Keratinocyte (primary cell): Measurements from ENCODE around the gene RAE1. TPM values are rescaled to one million over a fixed set of nuclear protein-coding genes. Genes with fewer than 3 reads are reported as not detected.

Experiments used
- DNase-seq: peaks from one replicate; pipeline ENCODE4 v3.0.0-alpha.2; 2011; ENCODE audit warnings: low read depth, missing footprints, low spot score
- FAIRE-seq: peaks from 2 replicates; lab custom pipeline; 2011; peaks lifted over from hg19 to GRCh38; lab: Jason Lieb, UNC
- H2AFZ ChIP-seq: 2 replicates; pipeline ENCODE4 v1.6.0; 2012; ENCODE audit warnings: low read length, control low read depth, inconsistent platforms; ENCODE audit not compliant: control insufficient read depth
- H3K27ac ChIP-seq: 2 replicates; pipeline ENCODE4 v1.5.1; 2011; ENCODE audit warnings: low read length; ENCODE audit not compliant: control insufficient read depth, insufficient read depth
- H3K27me3 ChIP-seq: 3 replicates; pipeline ENCODE4 v1.6.0; 2011; ENCODE audit warnings: low read length; ENCODE audit not compliant: control insufficient read depth, insufficient read depth; ENCODE audit errors: extremely low read depth
- H3K36me3 ChIP-seq, 2 experiments: 2 replicates in 1 of 2; 3 replicates in 1 of 2; pipeline ENCODE4 v1.5.1; 2011; ENCODE audit warnings: low read length in 2 of 2, mild to moderate bottlenecking in 1 of 2; ENCODE audit not compliant: control insufficient read depth in 2 of 2, insufficient read depth in 2 of 2; ENCODE audit errors: extremely low read depth in 1 of 2
- H3K4me1 ChIP-seq: 3 replicates; pipeline ENCODE4 v1.5.1; 2011; ENCODE audit warnings: low read length; ENCODE audit not compliant: control insufficient read depth, insufficient read depth; ENCODE audit errors: extremely low read depth
- H3K4me2 ChIP-seq: 3 replicates; pipeline ENCODE4 v1.6.0; 2011; ENCODE audit warnings: low read depth, low read length; ENCODE audit not compliant: control insufficient read depth, insufficient read depth; ENCODE audit errors: extremely low read depth
- H3K4me3 ChIP-seq, 3 experiments: fragments of 200-600 bp in 1 of 3; sonication (generic) in 1 of 3; 2 replicates in 2 of 3; 3 replicates in 1 of 3; pipeline ENCODE4 v1.5.1; 2011 to 2016; ENCODE audit warnings: low read length in 3 of 3, mild to moderate bottlenecking in 3 of 3, control low read depth in 2 of 3, inconsistent platforms in 1 of 3, low read depth in 1 of 3, mixed read lengths in 1 of 3, mixed run types in 1 of 3, moderate library complexity in 1 of 3; ENCODE audit not compliant: control insufficient read depth in 2 of 3, insufficient read depth in 2 of 3; ENCODE audit errors: extremely low read depth in 1 of 3
- H3K79me2 ChIP-seq: 2 replicates; pipeline ENCODE4 v1.6.0; 2012; ENCODE audit warnings: low read length; ENCODE audit not compliant: control insufficient read depth, insufficient read depth
- H3K9ac ChIP-seq: 3 replicates; pipeline ENCODE4 v1.6.0; 2011; ENCODE audit warnings: low read length; ENCODE audit not compliant: control insufficient read depth, insufficient read depth; ENCODE audit errors: extremely low read depth
- H3K9me1 ChIP-seq: 3 replicates; pipeline ENCODE4 v1.6.0; 2011; ENCODE audit warnings: low read length; ENCODE audit not compliant: control insufficient read depth, insufficient read depth; ENCODE audit errors: extremely low read depth
- H3K9me3 ChIP-seq: 2 replicates; pipeline ENCODE4 v1.5.1; 2012; ENCODE audit warnings: low read depth, low read length; ENCODE audit not compliant: control insufficient read depth
- H4K20me1 ChIP-seq: 3 replicates; pipeline ENCODE4 v1.6.0; 2011; ENCODE audit warnings: low read length; ENCODE audit not compliant: control insufficient read depth, insufficient read depth; ENCODE audit errors: extremely low read depth
- CTCF ChIP-seq, 3 experiments: IDR thresholded peaks in 1 of 3; conservative IDR thresholded peaks in 1 of 3; optimal IDR thresholded peaks in 1 of 3; 2 replicates in 2 of 3; 3 replicates in 1 of 3; pipeline versions ENCODE3 to v1.5.1; 2011; ENCODE audit warnings: low read length in 3 of 3, mild to moderate bottlenecking in 3 of 3, moderate library complexity in 2 of 3, control low read depth in 1 of 3, inconsistent platforms in 1 of 3; ENCODE audit not compliant: insufficient read depth in 2 of 3; ENCODE audit errors: extremely low read depth in 1 of 3
- EZH2 ChIP-seq: IDR thresholded peaks from one replicate; pipeline ENCODE4 v1.6.1; 2012; ENCODE audit warnings: inconsistent platforms, mild to moderate bottlenecking, low read length, moderate library complexity
- dilution Hi-C: fragments of 300-500 bp; cut with MboI; formaldehyde crosslinking; loops from one replicate; pipeline ENCODE4 v1.7.0; 2020; ENCODE audit warnings: low sequenced_read_pairs; ENCODE audit not compliant: extremely low pct_ligation_motif_present
- polyA plus RNA-seq, 5 experiments: library from polyadenylated mRNA; depleted of rRNA in 3 of 5; stranded (reverse) in 3 of 5; stranded (forward) in 1 of 5; unstranded in 1 of 5; fragments of >200 nt; gene quantifications; 1 replicate in 1 of 5; 2 replicates in 3 of 5; 3 replicates in 1 of 5; pipeline versions ENCODE4 v1.2.1 to v1.2.3, GENCODE V29; 2011 to 2012; ENCODE audit warnings: missing spikeins in 2 of 5, low read depth in 1 of 5, low replicate concordance in 1 of 5

The RAE1 gene
- polyA plus RNA-seq, 1 donor (not counting 4 experiments of a cell fraction or from before 2014, with no cell fraction given), result 32.4 TPM

- FAIRE-seq (no peak), DNase-seq (no peak)
- dilution Hi-C loops, result no loop called here
- no peak overlapping the region for H3K4me3 ChIP-seq
- peaks cover 21% of the 10 kb centered on the region for H3K4me1 ChIP-seq
- H2AFZ ChIP-seq, result no peak overlapping the region
- H3K4me2 ChIP-seq, result peak overlapping the region; percentile 83
- H3K9me1 ChIP-seq, result no peaks in the 10 kb centered on the region
- TF ChIP-seq CTCF (optimal IDR thresholded peaks at IDR 0.05 in 1 of 3, IDR thresholded peaks at IDR 0.05 in 1 of 3, conservative IDR thresholded peaks at IDR 0.05 in 1 of 3; ENCODE audit: extremely low read depth in 1 of 3, insufficient read depth in 2 of 3, low read length in 3 of 3), result no peak
- no peak for TF ChIP-seq EZH2
- H3K27ac ChIP-seq, result no peak overlapping the region
- H3K9ac ChIP-seq, result no peak overlapping the region
- H3K79me2 ChIP-seq, result no peaks in the 10 kb centered on the region
- peaks cover 3 to 6% of the 10 kb centered on the region in 2 experiments for H3K36me3 ChIP-seq
- no peaks in the 10 kb centered on the region for H3K9me3 ChIP-seq
- H4K20me1 ChIP-seq, result no peaks in the 10 kb centered on the region
- H3K27me3 ChIP-seq, result no peaks in the 10 kb centered on the region
Observed at GRCh38 chr20:57393321-57394120, 42.5 kb downstream of the RAE1 start.

- DNase-seq (no peak), FAIRE-seq (no peak)
- H3K9me1 ChIP-seq, result no peaks in the 10 kb centered on the region
- dilution Hi-C loops, result no loop called here
- no peaks in the 10 kb centered on the region for H3K9me3 ChIP-seq
- no peaks in the 10 kb centered on the region for H4K20me1 ChIP-seq
- H3K36me3 ChIP-seq, result peaks cover 3 to 6% of the 10 kb centered on the region in 2 experiments
- no peak overlapping the region for H3K4me2 ChIP-seq
- H3K4me3 ChIP-seq, result no peak overlapping the region
- no peak overlapping the region for H2AFZ ChIP-seq
- H3K27me3 ChIP-seq, result no peaks in the 10 kb centered on the region
- H3K9ac ChIP-seq, result no peak overlapping the region
- TF ChIP-seq EZH2 (no peak), CTCF (optimal IDR thresholded peaks at IDR 0.05 in 1 of 3, IDR thresholded peaks at IDR 0.05 in 1 of 3, conservative IDR thresholded peaks at IDR 0.05 in 1 of 3; ENCODE audit: extremely low read depth in 1 of 3, insufficient read depth in 2 of 3, low read length in 3 of 3) (no peak)
- H3K79me2 ChIP-seq, result no peaks in the 10 kb centered on the region
- H3K4me1 ChIP-seq, result peaks cover 20% of the 10 kb centered on the region
- H3K27ac ChIP-seq, result no peak overlapping the region
Observed at GRCh38 chr20:57394121-57395082, 43.3 kb downstream of the RAE1 start.
